Bone marrow (tissue), 2 donors: ENCODE measurements around the gene OR5K1.

Experiments used
- DNase-seq, 2 donors: peaks; one replicate each; lab custom pipeline; 2025; lab: John Stamatoyannopoulos, UW

The OR5K1 gene

GRCh38 chr3:98514948-98515347 is 51.9 kb downstream of the OR5K1 start:
- no peak for DNase-seq

GRCh38 chr3:98518816-98519215 is 55.8 kb downstream of the OR5K1 start:
- no peak for DNase-seq

- no peak for DNase-seq
These were observed 56.4 kb downstream of the OR5K1 start for GRCh38 chr3:98519351-98519750.

GRCh38 chr3:98521897-98522543 is 59.0 kb downstream of the OR5K1 start:
- peak; percentile 11 to 54 for DNase-seq
